GM23248 (cell line): ENCODE measurements around the gene APOBEC3H.

ENCODE experiments used
- EZH2 ChIP-seq: fragments of 200-600 bp; sonication (generic); IDR thresholded peaks from 2 replicates; pipeline ENCODE4 v1.6.1; 2018; ENCODE audit warnings: antibody characterized with exemption, mild to moderate bottlenecking; ENCODE audit not compliant: insufficient read depth, poor library complexity, severe bottlenecking
- EZH2phosphoT487 ChIP-seq: fragments of 200-600 bp; sonication (generic); IDR thresholded peaks from 2 replicates; pipeline ENCODE4 v1.6.1; 2018; ENCODE audit warnings: antibody characterized with exemption, moderate library complexity, mild to moderate bottlenecking, low read depth; ENCODE audit not compliant: insufficient read depth

DNA sequence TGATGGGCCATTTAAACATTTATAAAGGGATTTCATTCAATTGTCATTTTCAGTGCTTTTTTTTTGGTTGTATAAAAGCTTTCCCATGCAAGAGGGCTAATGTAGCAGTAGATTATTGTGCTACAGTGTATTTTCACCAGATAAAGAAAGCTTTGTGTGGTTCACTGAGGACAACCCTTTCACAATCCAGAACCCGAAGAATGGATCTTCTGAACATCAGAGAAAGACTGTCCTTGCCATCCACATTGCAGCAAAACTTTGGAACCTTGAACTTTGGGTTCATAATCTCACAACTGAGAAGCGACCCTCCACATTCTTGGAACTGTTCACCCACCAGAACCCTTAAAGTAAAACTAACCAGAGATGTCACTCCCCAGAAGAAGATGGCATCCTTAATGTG, 9.3 kb downstream of the APOBEC3H start:
- TF ChIP-seq EZH2 (no peak), EZH2phosphoT487 (no peak)
